T-helper 2 cell (primary cell): ENCODE results near the gene PCDHB10.
"Not testable (repeated sequence)": the region's sequence is repeated elsewhere in the genome, so short reads cannot be mapped to it uniquely, and the experiment has no call there.

Source experiments
- DNase-seq, 5 experiments: peaks; one replicate each; pipeline versions ENCODE4 v3.0.0 to v3.0.0-alpha.2; 2012 to 2022

PCDHB10 gene

GRCh38 chr5:141188682-141189081, 3.5 kb upstream of the PCDHB10 start:
- not testable (repeated sequence) for DNase-seq

- not testable (repeated sequence) for DNase-seq
Observed at GRCh38 chr5:141189131-141189530, 3.0 kb upstream of the PCDHB10 start.

GRCh38 chr5:141194332-141194731, 2.2 kb downstream of the PCDHB10 start:
- not testable (repeated sequence) for DNase-seq

- no peak for DNase-seq
Observed at GRCh38 chr5:141196363-141196762, 4.2 kb downstream of the PCDHB10 start.

GRCh38 chr5:141199359-141200235, 7.4 kb downstream of the PCDHB10 start, which contains the start of gene PCDHB11:
Gene PCDHB11 (plus strand): TSS chr5:141199627. CDS start chr5:141199775, 148 bp downstream.
- DNase-seq = no peak

- DNase-seq = not testable (repeated sequence)
Observed at GRCh38 chr5:141201126-141201525, 9.0 kb downstream of the PCDHB10 start.

GRCh38 chr5:141201646-141202045, 9.5 kb downstream of the PCDHB10 start:
- not testable (repeated sequence) for DNase-seq

- no peak for DNase-seq
Observed at GRCh38 chr5:141208478-141208877, 16.3 kb downstream of the PCDHB10 start, which contains the start of gene PCDHB12. Gene PCDHB12 (plus strand): TSS chr5:141208719. CDS start chr5:141208908, 189 bp downstream.

- not testable (repeated sequence) for DNase-seq
Observed at GRCh38 chr5:141210281-141210680, 18.1 kb downstream of the PCDHB10 start.

GRCh38 chr5:141210849-141211248, 18.7 kb downstream of the PCDHB10 start:
- DNase-seq = not testable (repeated sequence)

GRCh38 chr5:141213656-141214339, 21.6 kb downstream of the PCDHB10 start, which contains the start of gene PCDHB13:
Gene PCDHB13 (plus strand): TSS chr5:141213919. CDS start chr5:141214124, 205 bp downstream.
- DNase-seq = not testable (repeated sequence)

- DNase-seq = not testable (repeated sequence)
Observed at GRCh38 chr5:141214583-141214982, 22.4 kb downstream of the PCDHB10 start.

GRCh38 chr5:141215504-141215903, 23.4 kb downstream of the PCDHB10 start:
- DNase-seq = not testable (repeated sequence)

- DNase-seq = not testable (repeated sequence)
Observed at GRCh38 chr5:141216035-141216434, 23.9 kb downstream of the PCDHB10 start.

GRCh38 chr5:141223112-141223783, 31.1 kb downstream of the PCDHB10 start, which contains the start of gene PCDHB14:
Gene PCDHB14 (plus strand): TSS chr5:141223343. CDS start chr5:141223506, 163 bp downstream.
- peak in 1 of 5 experiments; percentile 6 for DNase-seq

- not testable (repeated sequence) for DNase-seq
Observed at GRCh38 chr5:141224844-141225243, 32.7 kb downstream of the PCDHB10 start.

GRCh38 chr5:141225421-141225820, 33.3 kb downstream of the PCDHB10 start:
- not testable (repeated sequence) for DNase-seq

- no peak for DNase-seq
Observed at GRCh38 chr5:141234109-141234667, 42.0 kb downstream of the PCDHB10 start.

GRCh38 chr5:141235922-141236321, 43.8 kb downstream of the PCDHB10 start:
- not testable (repeated sequence) for DNase-seq

GRCh38 chr5:141236516-141237313, 44.6 kb downstream of the PCDHB10 start:
- no peak for DNase-seq

- DNase-seq = no peak
Observed at GRCh38 chr5:141241496-141241895, 49.3 kb downstream of the PCDHB10 start.
